ENCODE measurements around the gene TTC12.

Gene TTC12, protein sequence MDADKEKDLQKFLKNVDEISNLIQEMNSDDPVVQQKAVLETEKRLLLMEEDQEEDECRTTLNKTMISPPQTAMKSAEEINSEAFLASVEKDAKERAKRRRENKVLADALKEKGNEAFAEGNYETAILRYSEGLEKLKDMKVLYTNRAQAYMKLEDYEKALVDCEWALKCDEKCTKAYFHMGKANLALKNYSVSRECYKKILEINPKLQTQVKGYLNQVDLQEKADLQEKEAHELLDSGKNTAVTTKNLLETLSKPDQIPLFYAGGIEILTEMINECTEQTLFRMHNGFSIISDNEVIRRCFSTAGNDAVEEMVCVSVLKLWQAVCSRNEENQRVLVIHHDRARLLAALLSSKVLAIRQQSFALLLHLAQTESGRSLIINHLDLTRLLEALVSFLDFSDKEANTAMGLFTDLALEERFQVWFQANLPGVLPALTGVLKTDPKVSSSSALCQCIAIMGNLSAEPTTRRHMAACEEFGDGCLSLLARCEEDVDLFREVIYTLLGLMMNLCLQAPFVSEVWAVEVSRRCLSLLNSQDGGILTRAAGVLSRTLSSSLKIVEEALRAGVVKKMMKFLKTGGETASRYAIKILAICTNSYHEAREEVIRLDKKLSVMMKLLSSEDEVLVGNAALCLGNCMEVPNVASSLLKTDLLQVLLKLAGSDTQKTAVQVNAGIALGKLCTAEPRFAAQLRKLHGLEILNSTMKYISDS

GRCh38 chr11:113314389-113315301, at the start of gene TTC12:
Gene TTC12, plus strand, starts transcription at chr11:113314583. Its CDS starts 1,675 bp downstream, at chr11:113316258.
- peak; percentile 91 for DNase-seq

- DNase-seq: peak; percentile 17
Measured at GRCh38 chr11:113265362-113265761, 49.0 kb upstream of the TTC12 start.

DNA sequence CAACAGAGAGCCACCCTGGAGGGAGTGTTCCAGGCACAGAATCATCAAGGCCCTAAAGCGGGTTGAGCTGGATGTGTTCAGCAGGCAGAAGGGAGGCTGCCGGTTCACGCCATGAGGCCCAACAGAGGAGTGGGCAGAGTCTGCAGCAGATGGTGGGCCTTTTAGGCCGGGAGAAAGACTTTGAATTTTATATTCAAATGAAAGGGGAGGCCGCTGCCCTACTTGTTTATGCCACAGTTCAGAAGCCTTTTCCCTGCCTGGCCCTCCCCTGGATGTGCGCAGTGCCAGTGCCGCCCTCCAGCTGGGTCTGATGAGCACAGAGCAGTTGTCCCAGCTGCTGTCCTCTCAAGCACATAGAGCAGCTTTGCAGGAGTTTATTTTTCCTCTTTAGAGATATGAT, 46.9 kb upstream of the TTC12 start:
- no peak for DNase-seq

DNA sequence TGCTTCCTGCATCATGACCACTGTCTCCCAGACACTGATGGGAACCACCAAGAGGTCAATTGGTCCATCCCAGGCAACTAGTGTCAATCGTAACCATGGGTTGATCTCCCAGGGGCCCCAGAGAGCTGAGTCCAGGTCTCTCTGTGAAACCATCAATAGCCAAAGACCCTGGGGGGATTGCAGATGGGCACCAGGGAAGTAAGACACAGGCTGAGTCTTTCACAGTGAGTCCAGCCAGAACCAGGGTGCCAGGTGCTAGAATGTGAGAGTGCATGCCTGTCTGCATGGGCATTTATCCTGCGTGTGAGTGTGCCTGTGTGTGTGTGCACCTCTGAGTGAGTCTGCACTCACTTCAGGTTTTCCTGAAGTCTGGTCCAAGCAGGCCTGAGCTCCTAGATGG, 45.3 kb upstream of the TTC12 start:
- DNase-seq: no peak

GRCh38 chr11:113269636-113270035, 44.7 kb upstream of the TTC12 start:
- DNase-seq: no peak

DNA sequence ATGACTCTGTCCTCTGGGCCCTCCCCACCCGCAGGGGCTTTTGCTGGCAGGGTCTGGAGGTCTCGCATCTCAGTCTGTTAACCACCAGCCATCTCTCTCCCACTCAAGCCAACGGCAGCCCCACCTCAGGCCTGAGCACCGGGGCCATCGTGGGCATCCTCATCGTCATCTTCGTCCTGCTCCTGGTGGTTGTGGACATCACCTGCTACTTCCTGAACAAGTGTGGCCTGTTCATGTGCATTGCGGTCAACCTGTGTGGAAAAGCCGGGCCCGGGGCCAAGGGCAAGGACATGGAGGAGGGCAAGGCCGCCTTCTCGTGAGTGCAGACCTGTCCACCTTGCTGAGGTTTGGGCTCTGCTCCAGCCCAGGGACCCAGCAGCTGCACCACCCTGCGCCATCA, 44.3 kb upstream of the TTC12 start:
- DNase-seq: no peak

DNA sequence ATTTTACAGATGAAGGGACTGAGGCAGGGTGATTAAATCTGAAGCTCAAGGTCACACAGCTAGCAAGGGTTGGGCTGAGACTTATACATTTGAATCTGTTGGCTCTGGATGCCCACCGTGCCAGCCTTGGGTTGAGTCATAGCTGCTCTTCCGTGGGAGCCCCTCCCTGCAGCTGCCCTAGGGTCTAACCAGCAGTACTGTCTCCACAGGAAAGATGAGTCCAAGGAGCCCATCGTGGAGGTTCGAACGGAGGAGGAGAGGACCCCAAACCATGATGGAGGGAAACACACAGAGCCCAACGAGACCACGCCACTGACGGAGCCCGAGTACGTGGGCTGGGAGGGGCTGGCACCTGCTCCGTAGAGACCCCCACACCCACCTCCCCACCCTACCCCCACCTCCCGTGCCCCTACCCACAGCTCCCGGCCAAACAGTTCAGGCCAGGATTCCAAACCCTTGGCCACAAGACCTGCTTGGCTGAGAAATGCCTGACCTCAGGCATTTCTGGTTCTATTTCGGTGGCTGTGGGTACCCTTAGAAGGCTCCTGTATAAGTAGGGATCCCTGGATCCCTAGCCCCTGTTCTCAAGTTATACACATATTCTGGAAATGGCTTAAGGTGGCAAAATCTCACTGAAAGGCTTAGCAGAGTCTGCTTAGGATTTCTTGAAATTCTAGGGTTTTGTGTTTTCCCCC, 42.7 kb upstream of the TTC12 start:
- DNase-seq: no peak

DNA sequence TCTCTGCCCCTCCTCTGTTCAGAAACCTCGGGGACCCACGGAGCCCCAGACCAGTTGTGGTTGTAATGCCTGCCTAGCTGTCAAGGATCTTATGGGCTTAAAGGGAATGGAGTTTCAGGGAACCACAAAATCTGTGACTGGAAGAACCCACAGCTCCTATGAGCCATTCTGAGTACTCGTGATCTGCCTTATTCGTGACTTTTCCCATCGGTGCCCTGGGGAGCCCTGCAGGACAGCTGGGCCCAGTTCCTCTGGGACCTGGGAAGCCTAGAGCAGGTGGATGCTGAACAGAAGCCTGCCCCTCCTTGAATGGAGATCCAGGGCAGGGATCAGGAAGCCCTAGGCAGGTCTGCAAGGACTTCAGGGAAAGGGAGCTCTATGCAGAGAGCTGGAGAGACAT, 42.1 kb upstream of the TTC12 start:
- DNase-seq: peak; percentile 30

DNA sequence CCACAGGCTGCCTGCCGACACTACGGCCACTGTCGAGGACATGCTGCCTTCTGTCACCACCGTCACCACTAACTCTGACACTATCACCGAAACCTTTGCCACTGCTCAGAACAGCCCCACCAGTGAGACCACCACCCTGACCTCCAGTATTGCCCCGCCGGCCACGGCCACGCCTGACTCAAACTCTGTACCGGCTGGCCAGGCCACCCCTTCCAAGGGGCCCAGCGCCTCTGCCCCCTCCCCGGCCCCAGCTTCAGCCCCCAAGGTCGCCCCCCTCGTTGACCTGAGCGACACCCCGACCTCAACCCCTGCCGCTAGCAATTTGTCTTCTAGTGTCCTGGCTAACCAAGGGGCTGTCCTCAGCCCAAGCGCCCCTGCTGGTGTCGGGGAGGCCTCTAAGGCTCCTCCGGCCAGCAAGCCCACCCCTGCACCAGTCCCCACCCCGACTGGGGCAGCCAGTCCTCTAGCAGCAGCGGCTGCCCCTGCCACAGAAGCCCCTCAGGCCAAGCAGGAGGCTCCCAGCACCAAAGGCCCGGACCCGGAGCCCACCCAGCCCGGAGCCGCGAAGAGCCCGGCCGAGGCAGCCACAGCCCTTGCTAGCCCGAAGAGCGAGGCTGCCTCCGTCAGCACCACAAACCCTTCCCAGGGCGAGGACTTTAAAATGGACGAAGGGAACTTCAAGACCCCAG, 41.3 kb upstream of the TTC12 start:
- no peak for DNase-seq

- DNase-seq: no peak
Measured at GRCh38 chr11:113273720-113274119, 40.7 kb upstream of the TTC12 start.

- DNase-seq: no peak
Measured at GRCh38 chr11:113274713-113275582, 39.4 kb upstream of the TTC12 start.

DNA sequence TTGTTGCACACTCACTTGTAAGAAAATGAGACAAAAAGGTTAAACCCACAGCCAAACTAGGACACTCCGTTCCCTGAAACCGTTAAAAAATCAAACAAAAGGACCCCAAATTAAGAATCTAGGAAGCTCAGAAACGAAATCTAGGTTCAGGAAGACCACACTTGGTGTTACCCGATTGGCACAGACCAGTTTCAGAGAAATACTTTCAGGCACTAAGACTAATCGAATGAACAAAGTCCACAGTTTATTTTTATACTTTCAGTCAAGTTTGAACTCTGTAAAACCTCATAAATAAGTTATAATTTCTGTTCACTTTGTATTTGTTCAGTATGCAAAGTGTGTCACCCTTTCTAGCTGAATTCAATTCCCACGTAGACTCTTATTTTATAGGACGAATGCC, 38.8 kb upstream of the TTC12 start:
- DNase-seq: no peak

DNA sequence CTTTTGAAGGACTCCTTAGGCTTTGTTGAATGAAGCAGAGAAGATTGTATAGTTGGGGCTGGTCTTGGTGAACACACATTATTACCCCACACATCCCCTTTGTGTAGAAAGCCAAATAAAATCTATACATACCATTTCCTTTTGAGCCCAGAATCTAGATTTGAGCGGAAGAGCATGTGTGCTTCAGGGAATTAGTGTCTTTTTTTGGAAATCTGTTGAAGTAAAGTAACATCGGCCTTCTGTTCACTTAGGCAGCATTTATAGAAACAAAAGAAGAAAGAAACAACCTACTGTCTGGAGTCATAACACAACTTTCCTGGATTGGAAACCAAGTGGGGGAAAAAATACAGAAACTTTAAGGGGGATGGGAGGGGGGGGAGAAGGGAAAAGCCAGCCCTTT, 37.9 kb upstream of the TTC12 start:
- DNase-seq: no peak

DNA sequence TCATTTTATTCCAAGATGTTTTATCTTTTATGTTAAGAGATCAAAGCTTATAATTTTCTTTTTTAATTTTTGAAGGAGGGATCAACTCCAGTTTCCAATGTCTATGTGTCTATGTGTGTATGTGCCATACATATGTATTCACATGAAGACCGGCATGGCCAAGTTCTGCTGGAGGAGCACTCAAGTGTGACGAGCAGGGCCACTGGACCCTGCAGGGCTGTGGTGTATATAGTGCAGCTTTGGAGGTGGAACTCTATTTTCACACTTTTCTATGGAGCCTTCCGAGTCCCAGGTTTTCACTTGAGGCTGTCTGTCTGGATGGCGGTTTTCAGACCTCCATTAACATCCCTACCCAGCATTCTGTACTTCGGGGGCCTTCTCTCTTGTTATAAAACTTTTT, 36.5 kb upstream of the TTC12 start:
- no peak for DNase-seq

- no peak for DNase-seq
Measured at GRCh38 chr11:113278481-113278880, 35.9 kb upstream of the TTC12 start.

- DNase-seq: no peak
Measured at GRCh38 chr11:113278925-113279324, 35.5 kb upstream of the TTC12 start.

DNA sequence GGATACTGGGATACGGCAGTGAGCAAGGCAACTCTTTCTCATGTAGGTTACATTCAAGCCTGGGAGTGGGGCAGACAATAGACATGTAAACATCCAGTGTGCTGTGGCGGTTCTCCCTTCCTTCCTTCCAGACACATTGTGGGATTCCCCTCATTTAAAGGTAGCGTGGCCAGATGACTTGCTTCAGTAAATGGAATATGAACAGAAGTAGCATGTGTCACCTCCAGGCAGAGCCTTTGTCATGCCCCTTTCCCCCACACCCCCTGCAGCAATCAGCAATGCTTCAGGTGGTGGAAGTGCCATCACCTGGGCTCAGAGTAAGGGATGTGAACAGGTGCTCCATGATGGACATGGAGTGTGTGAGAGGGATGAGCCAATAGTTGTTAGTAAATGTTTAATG, 34.8 kb upstream of the TTC12 start:
- no peak for DNase-seq

- no peak for DNase-seq
Measured at GRCh38 chr11:113281052-113281725, 33.2 kb upstream of the TTC12 start.

DNA sequence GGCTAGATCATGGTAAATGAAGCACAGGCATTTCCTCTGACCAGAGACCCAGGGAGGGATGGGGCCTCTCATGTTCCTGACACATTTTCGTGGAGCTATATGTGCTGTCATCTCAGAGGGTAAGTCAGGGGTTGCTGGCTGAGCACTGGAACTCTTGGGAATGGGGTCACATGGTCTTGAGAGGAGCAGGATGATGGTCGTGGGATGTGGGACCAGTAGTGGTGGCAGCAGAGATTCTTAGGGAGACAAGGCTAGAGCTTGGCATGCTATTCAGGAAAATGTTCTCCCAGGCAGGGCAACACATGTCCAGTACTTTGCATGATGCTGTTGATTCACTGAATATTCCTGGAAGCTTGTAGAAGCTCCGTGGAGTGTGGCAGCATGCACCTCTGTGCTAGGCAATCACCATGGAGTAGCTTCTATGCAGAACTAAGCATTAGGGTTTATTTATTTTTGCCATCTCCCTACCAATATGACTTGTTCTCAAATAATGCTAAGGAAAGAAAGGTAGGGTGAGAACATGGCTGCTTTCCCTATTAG, 31.4 kb upstream of the TTC12 start:
- no peak for DNase-seq

DNA sequence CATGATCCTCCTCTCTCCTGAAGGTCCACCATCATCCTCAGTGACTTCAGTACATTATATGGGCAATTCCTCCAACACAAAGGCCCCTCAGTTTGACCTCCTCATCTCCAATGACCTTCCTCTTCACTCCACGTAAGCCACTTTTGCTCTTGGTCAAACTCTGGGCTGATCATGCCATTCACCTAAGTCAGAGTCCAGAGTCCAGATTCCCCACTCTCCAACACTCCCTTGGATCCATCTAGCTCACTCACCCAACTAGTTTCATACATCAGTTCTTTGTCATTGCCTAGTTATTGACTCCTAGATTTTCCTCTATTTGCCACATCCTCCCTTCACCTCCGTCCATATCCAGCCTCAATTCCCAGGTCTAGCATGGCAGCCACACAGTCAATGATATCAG, 30.5 kb upstream of the TTC12 start:
- no peak for DNase-seq

Measured in NCI-H2171 treated with DMSO at 0.1 percent for 48 hours (cell line).